Measurements from ENCODE around the gene PTGES.

- TF ChIP-seq SOX15 (CRISPR knock-in tag; IDR thresholded peaks at IDR 0.05) = no peak
- TF ChIP-seq IRF1 (CRISPR knock-in tag; IDR thresholded peaks at IDR 0.05) = no peak
- no peak for TF ChIP-seq CTCF (IDR thresholded peaks at IDR 0.05)
These were observed 26.8 kb upstream of the PTGES start for GRCh38 chr9:129779560-129780190.
